Natural killer cell treated with Interleukin-12 subunit alpha and Interleukin-12 subunit beta and Interleukin-15 and Interleukin-18, amount 100 ng/mL, for 72 hours (primary cell): ENCODE measurements around the gene MAML1. TPM values are rescaled to one million over a fixed set of nuclear protein-coding genes. Genes with fewer than 3 reads are reported as not detected.
"Not testable (repeated sequence)": the region's sequence is repeated elsewhere in the genome, so short reads cannot be mapped to it uniquely, and the experiment has no call there.

Source experiments
- ATAC-seq, 2 donors: fragments of 150-1000 bp; cut with Tn5 transposase in 1 of 2; sonication (Bioruptor Pico), chemical (Tn5 transposase) in 1 of 2; 2 replicates each; pipeline ENCODE4 v1.10.0; 2021
- DNase-seq: peaks from one replicate; pipeline ENCODE4 v3.0.0; 2022; ENCODE audit warnings: low spot score
- H3K27ac Mint-ChIP-seq, 2 donors: 1 replicate in 1 of 2; 2 replicates in 1 of 2; pipeline ENCODE4 v1.8.0; 2022; ENCODE audit warnings: mixed read lengths in 2 of 2, mild to moderate bottlenecking in 1 of 2, moderate library complexity in 1 of 2
- H3K27me3 Mint-ChIP-seq, 2 donors: 1 replicate in 1 of 2; 2 replicates in 1 of 2; pipeline ENCODE4 v1.8.0; 2022; ENCODE audit warnings: mixed read lengths in 2 of 2
- H3K36me3 Mint-ChIP-seq: one replicate; pipeline ENCODE4 v1.8.0; 2022; ENCODE audit warnings: mixed read lengths
- H3K4me1 Mint-ChIP-seq, 2 donors: 1 replicate in 1 of 2; 2 replicates in 1 of 2; pipeline ENCODE4 v1.8.0; 2022; ENCODE audit warnings: low read depth in 2 of 2, mixed read lengths in 2 of 2, mild to moderate bottlenecking in 1 of 2
- H3K4me3 Mint-ChIP-seq: one replicate; pipeline ENCODE4 v1.8.0; 2022; ENCODE audit warnings: mixed read lengths
- H3K9me3 Mint-ChIP-seq: 2 replicates; pipeline ENCODE4 v1.8.0; 2022; ENCODE audit warnings: mixed read lengths
- total RNA-seq, 2 donors: library from RNA; stranded (reverse); gene quantifications; one replicate each; pipeline ENCODE4 v1.2.3, GENCODE V29; 2022

MAML1 gene
- total RNA-seq, 2 donors from 2014 or later: 31.4 to 41.1 TPM

GRCh38 chr5:179779826-179780225 is 47.2 kb downstream of the MAML1 start:
- Mint-ChIP-seq H3K4me1 (peaks cover 13 to 17% of the 10 kb centered on the region in 2 donors), H3K27me3 (no peaks in the 10 kb centered on the region), H3K9me3 (no peaks in the 10 kb centered on the region), H3K36me3 (peaks cover 4% of the 10 kb centered on the region), H3K27ac (no peak overlapping the region), H3K4me3 (no peak overlapping the region)
- ATAC-seq: no peak
- DNase-seq: no peak

GRCh38 chr5:179780362-179780761 is 47.7 kb downstream of the MAML1 start:
- no peak for ATAC-seq
- H3K4me3 Mint-ChIP-seq: no peak overlapping the region
- no peaks in the 10 kb centered on the region for H3K9me3 Mint-ChIP-seq
- no peak for DNase-seq
- H3K27me3 Mint-ChIP-seq: no peaks in the 10 kb centered on the region
- peaks cover 13 to 17% of the 10 kb centered on the region in 2 donors for H3K4me1 Mint-ChIP-seq
- no peak overlapping the region for H3K27ac Mint-ChIP-seq
- H3K36me3 Mint-ChIP-seq: peaks cover 4% of the 10 kb centered on the region

- Mint-ChIP-seq H3K4me3 (no peak overlapping the region), H3K9me3 (no peaks in the 10 kb centered on the region), H3K27ac (no peak overlapping the region), H3K4me1 (peaks cover 13 to 17% of the 10 kb centered on the region in 2 donors), H3K36me3 (no peaks in the 10 kb centered on the region), H3K27me3 (no peaks in the 10 kb centered on the region)
- no peak for ATAC-seq
- no peak for DNase-seq
These were observed 49.2 kb downstream of the MAML1 start for GRCh38 chr5:179781846-179782245.

GRCh38 chr5:179783128-179783527 is 50.5 kb downstream of the MAML1 start:
- ATAC-seq: no peak

GRCh38 chr5:179786861-179787260 is 54.2 kb downstream of the MAML1 start:
- H3K4me1 Mint-ChIP-seq: no peaks in the 10 kb centered on the region
- peak in 1 of 2 donors; percentile 10 for ATAC-seq

More at GRCh38 chr5:179783128-179783527, 50.5 kb downstream of the MAML1 start:
- no peak for DNase-seq
- Mint-ChIP-seq H3K36me3 (no peaks in the 10 kb centered on the region), H3K9me3 (no peaks in the 10 kb centered on the region), H3K4me1 (peaks cover 7 to 12% of the 10 kb centered on the region in 2 donors), H3K4me3 (no peak overlapping the region), H3K27me3 (no peaks in the 10 kb centered on the region), H3K27ac (no peak overlapping the region)

GRCh38 chr5:179788193-179788854 is 55.7 kb downstream of the MAML1 start:
- Mint-ChIP-seq H3K9me3 (no peaks in the 10 kb centered on the region), H3K36me3 (no peaks in the 10 kb centered on the region), H3K4me1 (peaks cover 4 to 7% of the 10 kb centered on the region in 2 donors), H3K27ac (no peak overlapping the region), H3K4me3 (no peak overlapping the region), H3K27me3 (no peaks in the 10 kb centered on the region)
- DNase-seq (no peak), ATAC-seq (no peak)

More at GRCh38 chr5:179786861-179787260, 54.2 kb downstream of the MAML1 start:
- no peak overlapping the region for H3K27ac Mint-ChIP-seq
- DNase-seq: no peak
- H3K9me3 Mint-ChIP-seq: no peaks in the 10 kb centered on the region
- no peak overlapping the region for H3K4me3 Mint-ChIP-seq
- no peaks in the 10 kb centered on the region for H3K27me3 Mint-ChIP-seq
- no peaks in the 10 kb centered on the region for H3K36me3 Mint-ChIP-seq

- not testable (repeated sequence) for H3K27me3 Mint-ChIP-seq, ATAC-seq, H3K36me3 Mint-ChIP-seq
These were observed 56.7 kb downstream of the MAML1 start for GRCh38 chr5:179789278-179789677.

GRCh38 chr5:179791881-179792611 is 59.4 kb downstream of the MAML1 start:
- no peaks in the 10 kb centered on the region for H3K27me3 Mint-ChIP-seq
- no peak overlapping the region for H3K4me3 Mint-ChIP-seq
- H3K36me3 Mint-ChIP-seq: peaks cover 5% of the 10 kb centered on the region
- DNase-seq (no peak), ATAC-seq (no peak)
- H3K27ac Mint-ChIP-seq: peak overlapping the region in 1 of 2 donors; percentile 92
- no peaks in the 10 kb centered on the region for H3K9me3 Mint-ChIP-seq
- peaks cover 21 to 26% of the 10 kb centered on the region in 2 donors for H3K4me1 Mint-ChIP-seq

More at GRCh38 chr5:179789278-179789677, 56.7 kb downstream of the MAML1 start:
- not testable (repeated sequence) for H3K4me3 Mint-ChIP-seq, H3K9me3 Mint-ChIP-seq, DNase-seq
- H3K4me1 Mint-ChIP-seq: peaks cover 11 to 15% of the 10 kb centered on the region in 2 donors
- H3K27ac Mint-ChIP-seq: peak overlapping the region in 1 of 2 donors; percentile 39

- Mint-ChIP-seq H3K9me3 (no peaks in the 10 kb centered on the region), H3K4me1 (peaks cover 23 to 26% of the 10 kb centered on the region in 2 donors), H3K36me3 (peaks cover 5% of the 10 kb centered on the region), H3K27me3 (no peaks in the 10 kb centered on the region), H3K27ac (peak overlapping the region; percentile 71 to 92), H3K4me3 (peak overlapping the region; percentile 70)
- ATAC-seq: no peak
- DNase-seq: no peak
These were observed 60.2 kb downstream of the MAML1 start for GRCh38 chr5:179792612-179793467.

GRCh38 chr5:179793468-179794139 is 61.0 kb downstream of the MAML1 start, which contains the start of gene LTC4S:
LTC4S (plus strand) TSS chr5:179793986; CDS start chr5:179794081, 95 bp downstream.
- Mint-ChIP-seq H3K27ac (peak within 1 kb of the TSS; percentile 71 to 92), H3K9me3 (no peaks in the 10 kb centered on the region), H3K36me3 (peaks cover 5% of the 10 kb centered on the region), H3K27me3 (no peaks in the 10 kb centered on the region), H3K4me3 (peak within 1 kb of the TSS; percentile 70), H3K4me1 (peaks cover 23 to 26% of the 10 kb centered on the region in 2 donors)
- ATAC-seq (peak; percentile 60 to 73), DNase-seq (peak; percentile 72)

GRCh38 chr5:179794171-179794570 is 61.5 kb downstream of the MAML1 start:
- Mint-ChIP-seq H3K36me3 (peaks cover 5% of the 10 kb centered on the region), H3K9me3 (no peaks in the 10 kb centered on the region), H3K27me3 (no peaks in the 10 kb centered on the region), H3K27ac (no peak overlapping the region), H3K4me1 (peaks cover 23 to 26% of the 10 kb centered on the region in 2 donors), H3K4me3 (peak overlapping the region; percentile 70)
- no peak for ATAC-seq
- DNase-seq: no peak

- DNase-seq (no peak), ATAC-seq (no peak)
- Mint-ChIP-seq H3K27ac (no peak overlapping the region), H3K9me3 (no peaks in the 10 kb centered on the region), H3K36me3 (peaks cover 5% of the 10 kb centered on the region), H3K4me3 (peak overlapping the region; percentile 70), H3K4me1 (peaks cover 23 to 26% of the 10 kb centered on the region in 2 donors), H3K27me3 (no peaks in the 10 kb centered on the region)
These were observed 62.0 kb downstream of the MAML1 start for GRCh38 chr5:179794575-179794974.
